HepG2 (cell line): ENCODE data around the gene MT1A. TPM values are rescaled to one million over a fixed set of nuclear protein-coding genes. Genes with fewer than 3 reads are reported as not detected.

Experiments
- ATF1 ChIP-seq: IDR thresholded peaks from 2 replicates; pipeline ENCODE4 v1.6.1; 2016; ENCODE audit warnings: mild to moderate bottlenecking, control low read depth
- CENPX ChIP-seq: sonication (generic); formaldehyde crosslinking; IDR thresholded peaks from 2 replicates; pipeline ENCODE4 v1.9.0; 2021; ENCODE audit warnings: mild to moderate bottlenecking, missing genetic modification reagents, moderate library complexity
- CHCHD3 ChIP-seq: sonication (generic); formaldehyde crosslinking; IDR thresholded peaks from 2 replicates; pipeline ENCODE4 v1.8.0; 2022; ENCODE audit warnings: mild to moderate bottlenecking, missing genetic modification reagents, moderate library complexity
- CREB1 ChIP-seq, 2 experiments: fragments of 450-650 bp in 1 of 2; IDR thresholded peaks; 2 replicates each; pipeline ENCODE4 v1.6.1; 2016 to 2017; ENCODE audit warnings: control low read depth in 1 of 2, mild to moderate bottlenecking in 1 of 2, missing compliant biosample characterization in 1 of 2, missing genetic modification characterization in 1 of 2
- IRF2 ChIP-seq: IDR thresholded peaks from 2 replicates; pipeline ENCODE4 v1.6.1; 2018; ENCODE audit warnings: missing genetic modification reagents, missing compliant biosample characterization
- KLF12 ChIP-seq: sonication (generic); formaldehyde crosslinking; IDR thresholded peaks from 2 replicates; pipeline ENCODE4 v1.4.0; 2020; ENCODE audit warnings: missing genetic modification reagents, borderline replicate concordance
- KLF6 ChIP-seq: IDR thresholded peaks from 2 replicates; pipeline ENCODE4 v1.8.0; 2016; ENCODE audit warnings: missing biosample characterization, missing genetic modification reagents
- MATR3 ChIP-seq: sonication (generic); formaldehyde crosslinking; IDR thresholded peaks from 2 replicates; pipeline ENCODE4 v1.4.0; 2020; ENCODE audit warnings: missing genetic modification reagents
- MEIS1 ChIP-seq: sonication (generic); formaldehyde crosslinking; IDR thresholded peaks from 2 replicates; pipeline ENCODE4 v1.9.0; 2021; ENCODE audit warnings: mild to moderate bottlenecking, missing genetic modification reagents, moderate library complexity, borderline replicate concordance
- POLR2AphosphoS2 ChIP-seq: IDR thresholded peaks from 2 replicates; pipeline ENCODE4 v1.6.1; 2011; ENCODE audit warnings: low read depth, low read length, improper control_type of control experiment
- SRY ChIP-seq: sonication (generic); formaldehyde crosslinking; IDR thresholded peaks from 2 replicates; pipeline ENCODE4 v1.8.0; 2022; ENCODE audit warnings: mild to moderate bottlenecking, missing genetic modification reagents
- ZFY ChIP-seq: sonication (generic); formaldehyde crosslinking; IDR thresholded peaks from 2 replicates; pipeline ENCODE4 v1.4.0; 2020; ENCODE audit warnings: missing genetic modification reagents
- ZNF460 ChIP-seq: sonication (generic); formaldehyde crosslinking; IDR thresholded peaks from 2 replicates; pipeline ENCODE4 v1.5.1; 2020; ENCODE audit warnings: missing genetic modification reagents, mild to moderate bottlenecking, borderline replicate concordance
- ZNF468 ChIP-seq: sonication (generic); formaldehyde crosslinking; IDR thresholded peaks from 2 replicates; pipeline ENCODE4 v1.8.0; 2022; ENCODE audit warnings: mild to moderate bottlenecking, moderate library complexity, missing genetic modification reagents
- ZNF724P ChIP-seq: sonication (generic); formaldehyde crosslinking; IDR thresholded peaks from 2 replicates; pipeline ENCODE4 v1.8.0; 2022; ENCODE audit warnings: missing genetic modification reagents, borderline replicate concordance
- ZSCAN9 ChIP-seq: IDR thresholded peaks from 2 replicates; pipeline ENCODE4 v1.6.1; 2016; ENCODE audit warnings: borderline replicate concordance
- polyA plus RNA-seq, 8 experiments: library from polyadenylated mRNA; depleted of rRNA in 3 of 8; stranded (reverse) in 7 of 8; unstranded in 1 of 8; fragments of >200 nt; fragmentation: Illumina TruSeq in 4 of 8; extraction: Trizol in 4 of 8; gene quantifications; 2 replicates each; pipeline versions ENCODE4 v1.2.1 to v1.2.3, GENCODE V29; 2011 to 2016; ENCODE audit warnings: low read depth in 4 of 8, missing spikeins in 1 of 8, mixed read lengths in 1 of 8; ENCODE audit not compliant: insufficient read depth in 1 of 8
- total RNA-seq, 5 experiments: library from RNA; depleted of rRNA; stranded (reverse); fragments of >200 nt; fragmentation: Illumina TruSeq; extraction: Trizol; gene quantifications; 2 replicates each; pipeline ENCODE4 v1.2.3, GENCODE V29; 2016; ENCODE audit warnings: low read depth in 1 of 5
- TF ChIP-seq, protein P1 (sequence below), 2 experiments: sonication (generic) in 1 of 2; formaldehyde crosslinking in 1 of 2; IDR thresholded peaks; 2 replicates each; pipeline versions ENCODE4 v1.4.0 to v1.6.1; 2016 to 2020; ENCODE audit warnings: borderline replicate concordance in 1 of 2, low read depth in 1 of 2, mild to moderate bottlenecking in 1 of 2, missing genetic modification reagents in 1 of 2
- TF ChIP-seq, protein P2 (sequence below): sonication (generic); formaldehyde crosslinking; IDR thresholded peaks from 2 replicates; pipeline ENCODE4 v1.5.1; 2020; ENCODE audit warnings: missing genetic modification reagents, mild to moderate bottlenecking, borderline replicate concordance
- TF ChIP-seq, protein P3 (sequence below): sonication (generic); formaldehyde crosslinking; IDR thresholded peaks from 2 replicates; pipeline ENCODE4 v1.4.0; 2020; ENCODE audit warnings: mild to moderate bottlenecking, missing genetic modification reagents
- TF ChIP-seq, protein P4 (sequence below): sonication (generic); formaldehyde crosslinking; IDR thresholded peaks from 2 replicates; pipeline ENCODE4; 2020; ENCODE audit warnings: missing genetic modification reagents, mild to moderate bottlenecking, borderline replicate concordance

The MT1A gene
- total and polyA plus RNA-seq, 2 of the 13 experiments (the other 11 are each of a cell fraction or from before 2014, with no cell fraction given), result 8.3 to 10.4 TPM

DNA sequence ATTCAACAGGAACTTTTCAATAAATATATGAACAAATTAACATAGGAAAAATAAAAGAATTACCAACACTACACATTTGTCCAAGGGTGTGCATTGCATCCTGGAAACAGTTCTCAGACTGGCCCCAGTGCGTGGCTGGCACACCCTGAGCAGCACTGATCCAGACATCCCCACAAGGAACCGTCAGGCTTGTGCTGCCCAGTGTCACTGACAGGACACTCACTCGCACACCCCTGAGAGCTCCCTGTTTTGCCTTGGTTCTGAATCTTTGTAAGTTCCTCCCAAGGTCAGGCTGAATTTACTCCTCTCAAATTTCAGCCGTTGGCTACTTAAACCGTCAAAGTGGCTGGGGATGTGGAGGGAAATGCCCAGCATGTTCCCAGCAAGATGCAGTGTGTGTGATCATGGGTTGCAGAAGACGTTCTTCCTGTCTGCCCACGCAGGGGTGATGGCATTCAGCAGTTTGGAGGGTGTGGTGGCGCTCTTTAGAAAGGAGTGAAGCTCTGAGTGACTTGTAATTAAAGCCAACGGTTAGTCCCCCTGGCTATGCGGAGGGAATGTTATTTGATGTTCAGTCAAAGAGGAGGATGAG, 28.4 kb upstream of the MT1A start (continued):
- TF ChIP-seq, protein P1, sequence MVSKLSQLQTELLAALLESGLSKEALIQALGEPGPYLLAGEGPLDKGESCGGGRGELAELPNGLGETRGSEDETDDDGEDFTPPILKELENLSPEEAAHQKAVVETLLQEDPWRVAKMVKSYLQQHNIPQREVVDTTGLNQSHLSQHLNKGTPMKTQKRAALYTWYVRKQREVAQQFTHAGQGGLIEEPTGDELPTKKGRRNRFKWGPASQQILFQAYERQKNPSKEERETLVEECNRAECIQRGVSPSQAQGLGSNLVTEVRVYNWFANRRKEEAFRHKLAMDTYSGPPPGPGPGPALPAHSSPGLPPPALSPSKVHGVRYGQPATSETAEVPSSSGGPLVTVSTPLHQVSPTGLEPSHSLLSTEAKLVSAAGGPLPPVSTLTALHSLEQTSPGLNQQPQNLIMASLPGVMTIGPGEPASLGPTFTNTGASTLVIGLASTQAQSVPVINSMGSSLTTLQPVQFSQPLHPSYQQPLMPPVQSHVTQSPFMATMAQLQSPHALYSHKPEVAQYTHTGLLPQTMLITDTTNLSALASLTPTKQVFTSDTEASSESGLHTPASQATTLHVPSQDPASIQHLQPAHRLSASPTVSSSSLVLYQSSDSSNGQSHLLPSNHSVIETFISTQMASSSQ (IDR thresholded peaks at IDR 0.05; ENCODE audit: low read depth), result no peak
- TF ChIP-seq, protein P1 (CRISPR knock-in tag; IDR thresholded peaks at IDR 0.05; ENCODE audit: borderline replicate concordance), result no peak
- peak; percentile 75; the same call in 1 of the 2 replicates for TF ChIP-seq ZNF724P (CRISPR knock-in tag)
- no peak for TF ChIP-seq ATF1 (CRISPR knock-in tag)
- TF ChIP-seq ZFY (CRISPR knock-in tag), result no peak
- TF ChIP-seq KLF12 (CRISPR knock-in tag), result no peak
- TF ChIP-seq MEIS1, result 0 out of 2 replicates have a peak, but pooled peaks have one; percentile 70
- TF ChIP-seq, protein P2, sequence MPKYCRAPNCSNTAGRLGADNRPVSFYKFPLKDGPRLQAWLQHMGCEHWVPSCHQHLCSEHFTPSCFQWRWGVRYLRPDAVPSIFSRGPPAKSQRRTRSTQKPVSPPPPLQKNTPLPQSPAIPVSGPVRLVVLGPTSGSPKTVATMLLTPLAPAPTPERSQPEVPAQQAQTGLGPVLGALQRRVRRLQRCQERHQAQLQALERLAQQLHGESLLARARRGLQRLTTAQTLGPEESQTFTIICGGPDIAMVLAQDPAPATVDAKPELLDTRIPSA (CRISPR knock-in tag), result no peak
- no peak for TF ChIP-seq MATR3 (CRISPR knock-in tag)
- TF ChIP-seq ZNF460, result no peak
- no peak for TF ChIP-seq CENPX (CRISPR knock-in tag)
- 0 out of 2 replicates have a peak, but pooled peaks have one; percentile 52 for TF ChIP-seq CHCHD3 (CRISPR knock-in tag)
- no peak for TF ChIP-seq ZNF468 (CRISPR knock-in tag)
- TF ChIP-seq IRF2 (CRISPR knock-in tag), result peak; percentile 35; the same call in 1 of the 2 replicates
- TF ChIP-seq, protein P3, sequence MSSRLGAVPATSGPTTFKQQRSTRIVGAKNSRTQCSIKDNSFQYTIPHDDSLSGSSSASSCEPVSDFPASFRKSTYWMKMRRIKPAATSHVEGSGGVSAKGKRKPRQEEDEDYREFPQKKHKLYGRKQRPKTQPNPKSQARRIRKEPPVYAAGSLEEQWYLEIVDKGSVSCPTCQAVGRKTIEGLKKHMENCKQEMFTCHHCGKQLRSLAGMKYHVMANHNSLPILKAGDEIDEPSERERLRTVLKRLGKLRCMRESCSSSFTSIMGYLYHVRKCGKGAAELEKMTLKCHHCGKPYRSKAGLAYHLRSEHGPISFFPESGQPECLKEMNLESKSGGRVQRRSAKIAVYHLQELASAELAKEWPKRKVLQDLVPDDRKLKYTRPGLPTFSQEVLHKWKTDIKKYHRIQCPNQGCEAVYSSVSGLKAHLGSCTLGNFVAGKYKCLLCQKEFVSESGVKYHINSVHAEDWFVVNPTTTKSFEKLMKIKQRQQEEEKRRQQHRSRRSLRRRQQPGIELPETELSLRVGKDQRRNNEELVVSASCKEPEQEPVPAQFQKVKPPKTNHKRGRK, result no peak
- TF ChIP-seq KLF6 (CRISPR knock-in tag), result no peak; the same call in 1 of the 2 replicates
- TF ChIP-seq POLR2AphosphoS2, result no peak
- no peak for TF ChIP-seq ZSCAN9
- no peak for TF ChIP-seq CREB1 (IDR thresholded peaks at IDR 0.05)
- no peak for TF ChIP-seq CREB1 (CRISPR knock-in tag; IDR thresholded peaks at IDR 0.05)
- TF ChIP-seq, protein P4, sequence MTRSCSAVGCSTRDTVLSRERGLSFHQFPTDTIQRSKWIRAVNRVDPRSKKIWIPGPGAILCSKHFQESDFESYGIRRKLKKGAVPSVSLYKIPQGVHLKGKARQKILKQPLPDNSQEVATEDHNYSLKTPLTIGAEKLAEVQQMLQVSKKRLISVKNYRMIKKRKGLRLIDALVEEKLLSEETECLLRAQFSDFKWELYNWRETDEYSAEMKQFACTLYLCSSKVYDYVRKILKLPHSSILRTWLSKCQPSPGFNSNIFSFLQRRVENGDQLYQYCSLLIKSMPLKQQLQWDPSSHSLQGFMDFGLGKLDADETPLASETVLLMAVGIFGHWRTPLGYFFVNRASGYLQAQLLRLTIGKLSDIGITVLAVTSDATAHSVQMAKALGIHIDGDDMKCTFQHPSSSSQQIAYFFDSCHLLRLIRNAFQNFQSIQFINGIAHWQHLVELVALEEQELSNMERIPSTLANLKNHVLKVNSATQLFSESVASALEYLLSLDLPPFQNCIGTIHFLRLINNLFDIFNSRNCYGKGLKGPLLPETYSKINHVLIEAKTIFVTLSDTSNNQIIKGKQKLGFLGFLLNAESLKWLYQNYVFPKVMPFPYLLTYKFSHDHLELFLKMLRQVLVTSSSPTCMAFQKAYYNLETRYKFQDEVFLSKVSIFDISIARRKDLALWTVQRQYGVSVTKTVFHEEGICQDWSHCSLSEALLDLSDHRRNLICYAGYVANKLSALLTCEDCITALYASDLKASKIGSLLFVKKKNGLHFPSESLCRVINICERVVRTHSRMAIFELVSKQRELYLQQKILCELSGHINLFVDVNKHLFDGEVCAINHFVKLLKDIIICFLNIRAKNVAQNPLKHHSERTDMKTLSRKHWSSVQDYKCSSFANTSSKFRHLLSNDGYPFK, result 0 out of 2 replicates have a peak, but pooled peaks have one; percentile 49
- no peak for TF ChIP-seq SRY
